Heart left ventricle (tissue), 13 donors: ENCODE results near the gene DCAF11.

Experiments
- POLR2A ChIP-seq, 2 donors: fragments of 450-650 bp; IDR thresholded peaks; one replicate each; pipeline ENCODE4 v1.6.1; 2017; ENCODE audit warnings: antibody characterized with exemption in 2 of 2, mild to moderate bottlenecking in 2 of 2, moderate library complexity in 2 of 2
- TF ChIP-seq, protein P1 (sequence below), 12 donors: fragments of 200-600 bp; sonication (generic) in 4 of 12; IDR thresholded peaks; one replicate each; pipeline versions ENCODE4 v1.5.0 to v1.8.0; 2018 to 2022; ENCODE audit warnings: antibody characterized with exemption in 12 of 12, mild to moderate bottlenecking in 5 of 12
- donor health status: ischemic (EF 13 %, LVEDD 7.1; RV severe dilation, severe dysfunction).
- donor health status: DM: no; HTN: yes; CAD: no.
- donor health status: DM: no; HTN: no; CAD: no.
- donor health status: ischemic (EF 25% LVEDD 6.9; RV normal size, moderate dysfunction).
- donor health status: ischemic (EF 25% LVEDD 5.7; RV mildly dilated, moderate dysfunction).
- donor health status: ischemic (EF 35%, LVEDD 5.7; RV mildly dilated, moderate dysfunction).
- donor health status: nonischemic (EF 11% LVEDD 7.7; RV severe dilation, severe dysfunction).
- donor health status: DM: yes; HTN: yes; CAD: no.
- donor health status: PGD.
- donor health status: ischemic (EF 29% LVEDD 5.4; RV normal size, mild dysfunction).
- donor health status: nonischemic (EF 23%, LVEDD 6.1; RV moderate dilation, normal function).

DNA sequence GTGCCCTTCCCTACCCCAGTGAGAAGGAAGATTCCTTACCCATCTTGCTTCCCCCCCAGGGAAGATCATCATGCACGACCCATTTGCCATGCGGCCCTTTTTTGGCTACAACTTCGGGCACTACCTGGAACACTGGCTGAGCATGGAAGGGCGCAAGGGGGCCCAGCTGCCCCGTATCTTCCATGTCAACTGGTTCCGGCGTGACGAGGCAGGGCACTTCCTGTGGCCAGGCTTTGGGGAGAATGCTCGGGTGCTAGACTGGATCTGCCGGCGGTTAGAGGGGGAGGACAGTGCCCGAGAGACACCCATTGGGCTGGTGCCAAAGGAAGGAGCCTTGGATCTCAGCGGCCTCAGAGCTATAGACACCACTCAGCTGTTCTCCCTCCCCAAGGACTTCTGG, 11.1 kb upstream of the DCAF11 start:
- TF ChIP-seq, protein P1, sequence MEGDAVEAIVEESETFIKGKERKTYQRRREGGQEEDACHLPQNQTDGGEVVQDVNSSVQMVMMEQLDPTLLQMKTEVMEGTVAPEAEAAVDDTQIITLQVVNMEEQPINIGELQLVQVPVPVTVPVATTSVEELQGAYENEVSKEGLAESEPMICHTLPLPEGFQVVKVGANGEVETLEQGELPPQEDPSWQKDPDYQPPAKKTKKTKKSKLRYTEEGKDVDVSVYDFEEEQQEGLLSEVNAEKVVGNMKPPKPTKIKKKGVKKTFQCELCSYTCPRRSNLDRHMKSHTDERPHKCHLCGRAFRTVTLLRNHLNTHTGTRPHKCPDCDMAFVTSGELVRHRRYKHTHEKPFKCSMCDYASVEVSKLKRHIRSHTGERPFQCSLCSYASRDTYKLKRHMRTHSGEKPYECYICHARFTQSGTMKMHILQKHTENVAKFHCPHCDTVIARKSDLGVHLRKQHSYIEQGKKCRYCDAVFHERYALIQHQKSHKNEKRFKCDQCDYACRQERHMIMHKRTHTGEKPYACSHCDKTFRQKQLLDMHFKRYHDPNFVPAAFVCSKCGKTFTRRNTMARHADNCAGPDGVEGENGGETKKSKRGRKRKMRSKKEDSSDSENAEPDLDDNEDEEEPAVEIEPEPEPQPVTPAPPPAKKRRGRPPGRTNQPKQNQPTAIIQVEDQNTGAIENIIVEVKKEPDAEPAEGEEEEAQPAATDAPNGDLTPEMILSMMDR (IDR thresholded peaks at IDR 0.05) = no peak
- TF ChIP-seq POLR2A (IDR thresholded peaks at IDR 0.05) = no peak
